ENCODE data around the gene LRRC14B.
"Not testable (repeated sequence)": the region's sequence is repeated elsewhere in the genome, so short reads cannot be mapped to it uniquely, and the experiment has no call there.

The LRRC14B gene

DNA sequence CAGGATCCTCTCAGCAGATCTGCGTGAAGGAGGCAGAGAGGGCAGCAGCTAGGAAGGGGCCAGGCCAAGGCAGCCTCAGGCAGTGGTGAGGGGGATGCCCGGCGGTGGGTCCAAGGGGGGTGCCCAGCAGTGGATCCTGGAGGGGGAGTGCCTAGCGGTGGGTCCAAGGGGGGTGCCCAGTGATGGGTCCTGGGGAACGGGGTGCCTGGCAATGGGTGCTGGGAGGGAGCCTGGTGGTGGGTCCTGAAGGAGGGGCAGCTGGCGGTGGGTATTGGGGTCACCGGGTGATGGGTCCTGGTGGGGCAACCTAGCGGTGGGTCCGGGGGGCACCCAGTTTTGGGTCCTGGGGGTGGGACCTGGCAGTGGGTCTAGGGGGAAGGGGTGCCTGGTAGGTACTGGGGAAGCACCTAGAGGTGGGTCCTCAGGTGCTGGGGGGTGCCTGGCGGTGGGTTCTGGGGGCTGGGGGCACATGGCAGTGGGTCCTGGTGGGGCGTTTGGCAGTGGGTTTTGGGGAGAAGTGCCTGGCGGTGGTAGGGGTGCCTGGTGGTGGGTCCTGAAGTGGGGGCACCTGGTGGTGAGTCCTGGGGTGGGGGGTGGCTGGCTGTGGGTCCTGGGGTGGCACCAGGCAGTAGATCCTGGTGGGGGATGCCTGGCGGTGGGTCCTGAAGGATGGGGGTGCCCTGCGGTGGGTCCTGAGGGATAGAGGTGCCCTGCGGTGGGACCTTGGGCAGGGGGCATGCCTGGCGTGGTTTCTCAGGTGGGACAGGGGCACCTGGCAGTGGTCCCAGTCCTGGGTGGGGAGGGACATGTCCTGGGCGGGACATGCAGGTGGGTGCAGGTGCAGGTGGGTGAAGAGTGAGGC, 1.9 kb downstream of the LRRC14B start:
- DNase-seq = no peak

DNA sequence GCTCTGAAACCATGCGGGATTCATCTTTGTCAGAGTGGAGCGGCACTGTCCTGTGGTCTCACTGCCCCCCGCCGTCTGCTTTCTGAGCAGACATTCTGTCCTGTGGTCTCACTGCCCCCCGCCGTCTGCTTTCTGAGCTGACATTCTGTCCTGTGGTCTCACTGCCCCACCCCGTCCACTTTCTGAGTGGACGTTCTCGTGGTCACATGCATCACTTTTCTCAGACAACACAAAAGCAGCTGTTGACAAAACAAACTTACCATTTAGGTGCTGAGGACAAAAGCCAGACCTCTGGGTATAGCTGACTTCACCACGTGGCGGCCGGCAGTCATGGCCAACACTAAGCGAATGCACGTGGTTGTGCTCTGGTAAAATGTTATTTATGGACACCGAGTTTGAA, 2.8 kb downstream of the LRRC14B start:
- DNase-seq = no peak

DNA sequence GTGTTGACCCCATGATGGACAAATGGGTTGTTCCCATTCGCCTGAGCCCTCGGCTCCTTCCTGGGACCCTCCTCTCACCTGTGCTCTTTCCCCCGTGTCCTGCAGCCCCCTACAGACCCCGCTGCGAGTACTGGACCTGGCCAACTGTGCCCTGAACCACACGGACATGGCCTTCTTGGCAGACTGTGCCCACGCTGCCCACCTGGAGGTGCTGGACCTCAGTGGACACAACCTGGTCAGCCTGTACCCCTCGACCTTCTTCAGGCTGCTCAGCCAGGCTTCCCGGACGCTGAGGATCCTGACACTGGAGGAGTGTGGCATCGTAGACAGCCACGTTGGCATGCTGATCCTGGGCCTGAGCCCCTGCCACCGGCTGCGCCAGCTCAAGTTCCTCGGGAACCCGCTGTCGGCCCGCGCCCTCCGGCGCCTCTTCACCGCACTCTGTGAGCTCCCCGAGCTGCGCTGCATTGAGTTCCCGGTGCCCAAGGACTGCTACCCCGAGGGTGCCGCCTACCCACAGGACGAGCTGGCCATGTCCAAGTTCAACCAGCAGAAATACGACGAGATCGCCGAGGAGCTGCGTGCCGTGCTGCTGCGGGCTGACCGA, 3.4 kb downstream of the LRRC14B start:
- DNase-seq = no peak

DNA sequence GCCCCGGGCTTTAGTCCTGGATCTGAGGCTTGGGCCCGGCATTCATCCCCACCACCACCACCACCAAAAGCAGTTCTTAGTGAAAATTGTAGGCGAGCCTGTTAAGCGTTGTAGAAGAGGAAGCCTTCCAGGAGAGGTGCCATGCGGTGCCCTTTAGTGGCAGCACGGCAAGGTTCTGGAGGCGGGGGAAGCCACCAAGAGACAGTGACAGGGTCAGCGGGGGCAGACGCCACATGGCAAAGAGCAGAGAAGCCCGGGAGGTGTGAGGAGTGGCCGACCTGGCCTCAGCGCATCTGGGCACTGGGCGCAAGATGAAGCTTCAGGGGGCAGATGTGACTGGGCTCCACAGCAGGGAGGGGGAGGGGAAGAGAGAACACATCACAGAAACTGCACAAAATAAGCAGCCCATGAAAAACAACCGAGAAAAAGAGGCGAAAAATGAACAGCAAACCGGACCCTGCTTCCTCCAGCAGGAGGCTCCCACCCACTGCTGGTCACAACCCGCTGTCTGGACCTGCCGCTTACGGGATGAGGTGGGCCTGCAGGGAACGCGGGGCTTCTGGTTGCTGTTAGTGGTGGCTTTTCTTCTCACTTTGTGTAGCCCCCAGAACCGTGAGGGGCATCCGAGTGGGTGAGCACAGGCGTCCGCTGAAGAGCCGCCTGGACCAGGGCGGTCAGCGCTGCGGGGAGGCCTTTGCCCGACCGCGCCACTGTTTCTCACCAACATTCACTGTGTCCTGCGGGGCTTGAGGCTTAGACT, 4.3 kb downstream of the LRRC14B start:
- DNase-seq = no peak

GRCh38 chr5:196350-196749, 5.1 kb downstream of the LRRC14B start:
- no peak for DNase-seq

- not testable (repeated sequence) for DNase-seq
These were observed 5.7 kb downstream of the LRRC14B start for GRCh38 chr5:197031-197430.

DNA sequence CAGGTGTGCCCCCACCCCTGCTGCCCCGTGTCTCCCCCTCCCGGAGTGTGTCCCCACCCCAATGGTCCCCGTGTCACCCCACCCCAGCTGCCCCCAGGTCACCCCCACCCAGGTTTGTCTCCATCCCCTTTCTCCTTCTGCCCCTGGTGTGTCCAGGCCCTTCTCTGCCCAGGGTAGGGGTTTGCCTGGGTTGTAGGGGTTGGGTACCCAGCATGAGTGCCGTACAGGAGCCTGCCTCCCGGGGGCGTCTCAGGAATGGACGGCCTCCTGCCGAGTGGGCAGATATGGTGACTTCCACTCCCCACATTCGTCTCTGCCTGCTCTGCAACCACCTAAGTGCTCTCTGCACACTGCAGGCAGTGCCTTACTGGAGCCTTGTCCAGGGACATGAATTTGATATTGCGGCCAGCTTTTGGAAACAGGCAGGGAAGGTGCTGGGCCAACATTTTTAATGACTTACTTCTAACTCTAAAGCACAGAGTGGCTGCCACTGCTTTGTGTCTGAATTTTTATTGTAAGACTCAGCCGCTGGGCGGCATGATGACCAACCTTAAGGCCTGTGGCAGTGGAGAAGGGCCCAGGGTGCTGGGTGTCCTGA, 6.7 kb downstream of the LRRC14B start:
- DNase-seq = no peak

DNA sequence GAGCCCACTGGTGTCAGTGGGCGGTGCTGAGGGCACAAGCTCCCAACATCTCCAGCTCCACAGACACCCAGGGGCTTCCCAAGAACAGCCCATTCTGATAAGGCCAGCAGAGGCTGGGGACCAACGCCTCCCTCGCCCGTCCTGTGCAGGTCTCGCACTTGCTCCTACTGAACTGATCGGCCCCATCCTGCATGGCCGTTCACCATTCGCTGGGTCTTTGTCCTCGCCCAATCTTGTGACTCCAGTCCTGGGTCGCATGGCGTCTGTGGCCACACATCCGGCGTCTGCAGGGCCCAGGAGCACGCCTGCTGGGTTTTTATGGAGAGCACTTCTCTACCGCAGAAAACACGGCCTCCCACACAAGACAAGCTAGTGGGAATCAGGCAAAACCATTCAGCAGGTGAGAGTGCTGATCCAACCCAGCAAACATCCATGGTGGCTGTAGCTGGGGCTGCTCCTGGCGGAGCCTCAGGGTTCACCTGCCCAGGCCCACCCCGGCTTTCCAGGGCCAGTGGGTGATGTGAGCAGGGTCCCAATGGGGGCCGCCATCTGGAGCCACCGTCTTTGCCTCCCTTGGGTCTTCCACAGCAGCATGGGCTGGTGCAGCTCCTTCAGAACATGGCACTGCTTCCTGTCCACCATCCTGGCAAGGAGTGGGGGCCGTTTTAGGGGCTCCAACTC, 7.4 kb downstream of the LRRC14B start:
- DNase-seq = no peak

- no peak for DNase-seq
These were observed 8.1 kb downstream of the LRRC14B start for GRCh38 chr5:199197-199949.

DNA sequence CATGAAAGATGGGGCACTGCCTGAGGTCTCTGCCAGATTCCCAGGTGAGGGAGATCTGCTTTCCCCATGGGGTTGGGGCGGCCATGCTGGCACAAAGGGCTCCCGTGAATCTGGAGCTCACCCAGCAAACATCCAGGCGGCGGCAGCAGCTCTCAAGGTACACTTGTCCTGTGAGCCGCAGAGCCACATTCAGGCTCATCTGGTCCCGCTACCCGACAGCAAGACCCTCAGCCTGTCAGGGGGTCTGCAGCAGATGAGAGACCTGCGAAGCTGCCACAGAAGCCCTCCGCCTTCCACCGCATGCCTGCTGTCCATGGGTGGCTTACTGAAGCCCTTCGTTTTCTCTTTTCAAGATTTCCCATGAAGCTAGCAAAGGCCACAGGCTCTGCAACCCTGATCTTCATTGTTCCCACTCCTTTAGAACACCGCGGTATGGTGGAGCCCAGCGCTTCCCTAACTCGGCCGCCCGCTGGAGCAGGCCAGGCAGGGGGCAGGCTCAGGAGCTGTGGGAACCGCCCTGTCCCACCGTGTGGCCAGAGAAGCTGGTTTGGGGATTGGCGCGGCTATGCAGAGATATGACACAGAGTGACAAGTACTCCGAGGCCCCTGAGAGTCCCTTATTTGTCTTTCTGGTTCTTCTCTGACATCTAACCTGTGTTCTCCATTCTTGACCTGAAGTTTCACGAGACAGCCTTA, 8.8 kb downstream of the LRRC14B start:
- DNase-seq = no peak

DNA sequence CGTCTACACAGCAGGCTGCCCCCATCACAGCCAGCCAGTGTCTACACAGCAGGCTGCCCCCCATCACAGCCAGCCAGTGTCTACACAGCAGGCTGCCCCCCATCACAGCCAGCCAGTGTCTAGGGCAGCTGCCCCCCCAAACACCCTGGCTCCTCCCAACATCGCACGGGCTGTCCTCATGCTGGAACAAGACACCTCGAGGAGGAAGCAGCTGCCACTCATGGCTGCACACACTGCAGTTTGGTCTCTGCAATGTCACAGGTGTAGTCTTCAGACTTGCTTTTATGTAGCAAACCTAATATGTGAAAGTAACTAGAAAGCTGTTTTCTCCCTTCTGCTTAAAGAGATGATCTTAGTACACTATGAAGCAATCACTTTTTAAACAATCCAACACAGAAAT, 9.7 kb downstream of the LRRC14B start:
- no peak for DNase-seq

- no peak for DNase-seq
These were observed 10.4 kb downstream of the LRRC14B start for GRCh38 chr5:201672-202071.

DNA sequence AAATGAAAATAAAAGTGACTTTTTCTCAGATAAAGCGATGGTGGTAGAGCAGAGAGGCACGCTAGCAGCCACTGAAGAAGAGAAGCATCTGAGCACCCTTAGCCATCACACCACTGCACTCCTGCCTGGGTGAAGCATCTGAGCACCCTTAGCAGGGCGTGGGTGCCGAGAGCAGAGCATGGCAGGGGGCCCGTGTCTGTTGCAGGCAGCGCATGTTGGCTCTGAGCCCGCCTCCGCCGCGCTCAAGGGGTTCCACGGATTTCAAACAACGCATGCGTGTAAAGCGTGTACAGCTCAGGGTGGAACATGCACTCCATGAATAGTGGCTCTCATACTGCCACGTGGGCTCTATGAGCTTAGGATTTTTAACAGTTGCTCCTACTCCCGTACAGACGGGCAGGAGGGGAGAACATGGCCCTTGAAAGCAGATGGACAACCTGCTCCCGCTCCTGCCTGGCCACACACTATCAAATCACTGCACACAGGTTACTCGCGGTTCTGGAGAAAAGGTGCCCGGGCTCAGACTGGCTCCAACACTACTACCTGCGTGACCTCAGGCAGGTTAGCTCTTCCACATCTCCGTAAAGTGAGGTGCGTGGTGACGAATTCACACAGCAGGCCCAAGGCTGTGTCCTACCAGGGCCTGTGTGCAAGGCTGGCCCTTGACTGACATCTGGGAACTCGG, 12.1 kb downstream of the LRRC14B start:
- DNase-seq = no peak

DNA sequence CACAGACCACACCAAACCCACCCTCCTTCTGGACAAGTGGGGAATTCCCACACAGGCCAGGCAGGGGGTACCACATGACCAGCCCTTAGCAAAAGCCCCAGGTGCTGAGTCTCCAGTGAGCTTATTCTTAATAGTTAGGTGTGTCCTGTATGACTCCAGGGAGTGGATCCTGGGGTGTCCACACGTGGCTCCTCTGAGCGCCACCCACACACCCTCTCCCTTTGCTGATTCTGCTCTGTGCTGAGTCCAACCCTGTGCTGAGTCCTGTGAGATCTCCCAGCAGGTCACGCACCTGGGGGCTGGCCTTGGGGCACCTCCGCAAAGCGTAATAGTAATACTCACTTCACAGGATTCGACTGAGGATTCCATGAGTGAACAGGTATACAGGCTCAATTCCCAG, 12.7 kb downstream of the LRRC14B start:
- no peak for DNase-seq

GRCh38 chr5:204462-204861, 13.2 kb downstream of the LRRC14B start:
- DNase-seq = no peak

GRCh38 chr5:204966-205670, 13.8 kb downstream of the LRRC14B start:
- no peak for DNase-seq

GRCh38 chr5:206406-206805, 15.1 kb downstream of the LRRC14B start:
- no peak for DNase-seq

GRCh38 chr5:206927-207536, 15.7 kb downstream of the LRRC14B start:
- no peak for DNase-seq

- DNase-seq = no peak
These were observed 16.3 kb downstream of the LRRC14B start for GRCh38 chr5:207599-207998.

Measured in activated CD4-positive, alpha-beta T cell treated with anti-CD3 and anti-CD28 coated beads for 1 hour (primary cell).